Limb (tissue), 2 donors: ENCODE results near the gene FAR2.
A peak's percentile ranks its signal among the peaks of the same experiment; 100 is the strongest.
"Not testable (repeated sequence)": the region's sequence is repeated elsewhere in the genome, so short reads cannot be mapped to it uniquely, and the experiment has no call there.

ENCODE experiments used
- DNase-seq, 2 donors: peaks; one replicate each; pipeline ENCODE4 v3.0.0-alpha.2; 2016; ENCODE audit errors: extremely low spot score in 2 of 2

Gene FAR2

DNA sequence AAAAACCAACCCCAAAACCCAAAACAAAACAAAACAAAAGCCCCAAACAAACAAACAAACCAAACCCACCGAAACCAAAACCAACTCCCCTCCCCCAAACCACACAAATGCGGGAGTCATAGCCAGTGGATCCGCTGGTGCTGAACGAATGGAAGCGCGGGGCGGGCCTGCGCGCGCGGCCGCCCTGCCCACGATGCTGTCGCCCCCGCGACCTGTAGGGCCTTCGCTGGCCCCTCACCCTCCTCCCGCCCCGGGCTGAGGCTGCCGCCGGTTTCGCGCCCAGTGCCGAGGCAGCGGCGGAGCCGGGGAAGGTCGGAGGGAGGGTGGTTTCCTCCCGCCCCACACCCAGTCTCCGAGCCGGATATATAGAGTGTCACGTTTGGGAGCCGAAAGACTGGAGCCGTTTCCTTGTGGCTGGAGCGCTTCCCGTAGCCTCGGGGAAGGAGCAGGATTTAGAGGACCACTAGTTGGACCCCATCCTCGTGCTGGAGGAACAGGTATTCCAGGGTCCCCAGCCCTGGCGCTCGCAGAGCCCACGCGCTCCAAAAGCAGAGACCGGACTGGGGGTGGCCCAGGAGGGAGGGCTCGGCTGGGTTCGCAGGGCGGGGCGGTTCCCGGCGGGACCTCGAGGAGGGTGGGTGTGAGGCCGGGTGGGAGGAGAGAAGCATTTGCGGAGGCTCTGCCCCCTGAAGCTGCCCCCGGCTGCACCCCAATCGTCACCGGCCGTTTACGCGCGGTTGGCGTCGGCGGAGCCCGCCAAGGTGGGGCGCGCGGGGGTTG lies at the start of gene FAR2:
Gene FAR2, plus strand, starts transcription at position 368 of the 780 bp plus-strand sequence. CDS start 121,172 bp downstream, outside the sequence.
- DNase-seq, result peak; percentile 38 to 77

DNA sequence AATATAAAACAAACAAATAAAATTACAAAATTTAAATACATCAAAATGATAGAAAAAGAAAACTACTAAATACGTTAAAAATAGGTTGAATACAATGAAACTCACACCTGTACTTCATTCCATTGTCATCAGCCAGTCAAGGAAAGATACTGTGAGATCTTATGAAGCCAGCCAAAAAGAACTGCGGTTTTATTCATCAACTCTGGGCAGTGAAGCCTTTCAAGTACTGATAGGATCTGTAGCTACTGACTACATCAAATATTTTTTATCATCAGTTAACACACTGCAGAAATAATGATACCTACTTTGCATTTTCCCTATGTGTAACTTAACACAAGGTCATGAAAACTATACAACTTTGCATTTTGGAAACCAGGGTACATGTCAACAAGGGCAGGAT lies 46.3 kb upstream of the FAR2 start:
- no peak for DNase-seq

DNA sequence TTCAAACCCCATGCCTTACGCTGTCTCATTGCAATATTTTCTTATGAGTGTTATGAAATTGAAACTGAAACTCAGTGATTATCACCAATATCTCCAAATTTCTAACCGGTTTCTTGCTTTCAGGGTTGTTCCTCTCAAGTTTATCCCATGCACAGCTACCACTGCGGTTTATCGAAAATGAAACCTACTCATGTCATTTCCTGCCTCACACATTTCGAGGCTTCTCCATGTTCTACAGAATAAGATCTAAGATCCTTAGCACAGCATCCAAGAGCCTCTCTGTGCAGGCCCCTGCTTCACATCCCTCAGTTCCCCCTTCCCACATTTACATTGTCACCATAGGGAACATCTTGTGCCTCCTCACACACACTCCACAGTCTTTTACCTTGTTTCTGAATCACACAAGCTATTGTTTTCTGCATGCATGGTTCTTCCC lies 45.5 kb upstream of the FAR2 start:
- DNase-seq, result no peak

DNA sequence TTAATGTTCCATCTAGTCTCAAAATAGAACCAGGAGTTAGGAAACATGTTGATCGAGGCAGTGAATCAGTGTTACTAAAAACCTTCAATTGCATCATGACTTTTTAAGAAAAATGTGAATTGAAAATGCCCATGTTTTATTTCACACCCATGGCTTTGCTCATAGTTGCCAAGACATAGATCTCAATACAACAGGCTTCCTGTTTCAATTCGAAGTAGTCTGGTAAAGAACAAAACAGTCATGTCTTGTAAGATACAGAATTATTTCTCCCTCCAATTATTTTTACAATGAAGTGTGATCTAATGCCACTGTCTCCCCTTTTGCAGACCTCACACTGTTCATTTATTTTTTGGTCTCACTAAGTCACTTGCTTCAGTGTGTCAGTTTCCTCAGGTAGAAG lies 44.6 kb upstream of the FAR2 start:
- DNase-seq, result no peak

DNA sequence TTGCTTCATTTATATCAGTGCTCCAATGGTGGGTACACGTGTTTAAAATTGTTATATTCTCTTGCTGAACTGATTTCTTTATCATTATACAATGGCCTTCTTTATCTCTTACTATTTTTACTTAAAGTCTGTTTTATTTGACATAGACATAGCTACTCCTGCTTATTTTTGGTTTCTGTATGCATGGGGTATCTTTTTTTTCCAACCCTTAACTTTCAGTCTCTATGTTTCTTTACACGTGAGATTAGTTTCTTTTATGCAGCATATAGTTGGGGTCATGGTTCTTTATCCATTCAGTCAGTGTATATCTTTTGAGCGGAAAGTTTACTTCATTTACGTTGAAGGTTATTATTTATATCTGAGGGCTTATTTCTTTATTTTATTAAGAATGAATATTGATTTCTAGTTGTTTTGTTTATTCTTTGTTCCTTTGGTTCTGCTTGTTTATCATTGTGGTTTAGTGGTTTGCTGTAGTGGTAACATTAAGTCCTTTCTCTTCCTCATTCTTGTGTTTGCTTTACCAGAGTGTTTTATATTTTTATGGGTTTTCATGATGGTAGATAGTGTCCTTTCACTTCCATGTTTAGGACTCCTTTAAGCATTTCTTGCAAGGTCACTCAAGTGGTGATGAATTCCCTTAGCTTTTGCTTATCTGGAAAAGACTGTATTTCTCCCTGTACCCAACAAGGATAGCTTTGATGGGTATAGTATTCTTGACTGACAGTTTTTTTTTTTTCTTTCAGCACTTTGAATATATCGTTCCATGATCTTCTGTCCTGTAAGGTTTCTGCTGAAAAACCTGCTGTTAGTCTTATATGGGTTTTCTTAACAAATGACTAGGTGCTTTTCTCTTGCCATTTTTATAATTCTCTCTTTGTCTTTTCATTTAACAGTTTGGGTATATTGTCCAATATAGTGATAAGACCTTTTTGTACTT lies 38.3 kb upstream of the FAR2 start:
- no peak for DNase-seq

DNA sequence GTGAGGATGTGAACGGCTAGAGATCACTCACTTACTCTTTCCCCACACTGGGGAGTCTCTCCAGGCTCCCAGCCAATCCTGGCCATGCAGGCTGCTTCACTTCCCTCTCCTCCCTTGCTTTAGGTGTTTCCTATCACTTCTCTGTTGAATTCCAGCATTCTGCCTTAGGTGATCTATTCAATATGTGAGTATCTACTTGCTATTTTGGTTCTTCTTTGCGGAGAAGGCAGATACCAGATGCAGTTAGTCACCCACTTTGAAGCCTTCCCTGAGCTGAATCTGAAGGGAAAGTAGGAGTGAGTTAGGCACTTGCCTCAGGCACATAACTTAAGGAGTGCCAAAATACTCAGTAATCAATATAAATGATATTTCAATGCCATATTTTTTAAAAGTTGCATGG lies 36.0 kb upstream of the FAR2 start:
- DNase-seq, result no peak

DNA sequence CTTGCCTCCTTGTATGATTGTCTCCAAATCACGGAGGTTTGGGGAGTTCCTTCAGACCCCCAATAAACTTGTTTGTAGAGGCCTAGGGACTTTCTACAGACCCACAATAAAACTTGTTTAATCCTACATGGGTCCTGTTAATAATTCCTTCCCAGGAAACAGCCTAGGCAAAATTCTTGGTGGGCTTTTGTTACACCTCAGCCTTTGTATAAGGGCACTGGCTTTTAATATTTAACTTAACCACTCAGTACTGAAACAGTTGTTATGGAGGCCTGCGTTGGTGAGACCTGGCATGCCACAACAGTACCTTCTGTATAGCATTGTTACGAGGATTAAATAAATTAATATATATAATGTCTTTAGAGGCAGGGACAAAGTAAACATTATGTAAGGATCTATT lies 32.7 kb upstream of the FAR2 start:
- no peak for DNase-seq

DNA sequence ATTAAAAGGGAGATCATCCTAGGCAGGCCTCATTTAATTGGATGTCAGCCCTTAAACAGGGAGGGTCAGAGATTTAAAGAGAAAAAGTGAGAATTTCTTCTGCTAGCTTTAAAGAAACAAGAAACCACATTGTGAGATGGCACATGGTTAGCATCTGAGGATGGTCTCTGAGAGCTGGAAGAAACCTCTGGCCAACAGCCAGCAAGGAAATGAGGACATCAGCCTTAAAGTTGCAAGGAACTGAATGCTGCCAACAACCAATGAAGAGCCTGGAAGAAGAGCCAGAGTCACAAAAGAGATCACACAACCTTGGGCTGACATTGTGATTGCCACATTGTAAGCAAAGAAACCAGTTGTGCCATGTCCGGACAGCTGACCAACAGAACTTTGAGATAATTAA lies 17.5 kb upstream of the FAR2 start:
- DNase-seq, result no peak

DNA sequence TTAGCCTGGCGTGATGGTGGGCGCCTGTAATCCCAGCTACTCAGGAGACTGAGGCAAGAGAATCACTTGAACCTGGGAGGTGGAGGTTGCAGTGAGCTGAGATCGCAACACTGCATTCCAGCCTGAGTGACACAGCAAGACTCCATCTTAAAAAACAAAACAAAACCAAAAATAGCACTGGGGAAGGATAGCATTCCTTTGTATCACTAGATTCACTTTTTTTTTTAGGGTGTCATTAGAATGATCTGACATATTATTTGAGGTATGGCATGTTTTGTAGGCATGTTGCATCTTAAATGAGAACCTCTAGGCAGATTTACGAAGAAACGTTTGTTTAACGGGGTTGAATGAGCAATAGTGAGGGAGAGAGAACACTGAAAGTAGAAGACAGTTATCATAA lies 16.8 kb upstream of the FAR2 start:
- DNase-seq, result no peak

DNA sequence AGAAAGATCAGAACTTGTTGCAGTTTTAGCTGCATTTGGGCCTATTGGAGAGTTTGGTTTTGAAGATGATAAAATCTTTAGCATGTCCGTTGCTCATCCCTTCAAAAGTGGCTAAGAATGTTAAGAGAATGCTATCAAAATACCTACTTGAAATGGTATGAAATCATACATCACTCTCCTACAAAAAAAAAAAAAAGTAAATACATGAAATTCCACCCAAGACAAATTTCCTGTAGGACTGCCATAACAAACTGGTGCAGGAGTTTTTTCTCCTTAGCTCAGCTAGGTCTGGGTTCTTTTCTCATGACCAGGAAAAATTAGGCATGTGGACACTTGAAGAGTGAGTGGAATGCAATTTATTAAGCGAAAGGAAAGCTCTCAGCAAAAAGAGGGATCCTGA lies 15.9 kb upstream of the FAR2 start:
- DNase-seq, result no peak

DNA sequence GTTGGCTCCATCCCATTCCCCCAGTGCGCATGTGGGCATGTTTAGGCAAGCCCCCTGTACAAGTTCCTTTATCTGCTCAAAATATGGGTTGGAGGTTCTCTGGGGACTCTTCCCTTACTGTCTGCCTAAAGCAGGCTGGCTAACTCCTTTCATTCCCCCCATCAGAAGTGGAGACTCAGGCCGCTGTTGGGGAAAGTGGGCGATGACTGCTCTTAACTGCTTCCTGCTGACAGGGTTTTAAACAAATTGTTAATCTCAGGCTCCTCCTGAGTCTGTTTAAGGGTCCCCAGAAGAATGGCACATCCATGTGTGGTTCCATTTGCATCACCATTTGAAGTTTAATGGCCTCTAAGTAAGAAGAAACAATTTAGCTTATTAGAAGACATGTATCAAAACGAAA lies 15.4 kb upstream of the FAR2 start:
- no peak for DNase-seq

DNA sequence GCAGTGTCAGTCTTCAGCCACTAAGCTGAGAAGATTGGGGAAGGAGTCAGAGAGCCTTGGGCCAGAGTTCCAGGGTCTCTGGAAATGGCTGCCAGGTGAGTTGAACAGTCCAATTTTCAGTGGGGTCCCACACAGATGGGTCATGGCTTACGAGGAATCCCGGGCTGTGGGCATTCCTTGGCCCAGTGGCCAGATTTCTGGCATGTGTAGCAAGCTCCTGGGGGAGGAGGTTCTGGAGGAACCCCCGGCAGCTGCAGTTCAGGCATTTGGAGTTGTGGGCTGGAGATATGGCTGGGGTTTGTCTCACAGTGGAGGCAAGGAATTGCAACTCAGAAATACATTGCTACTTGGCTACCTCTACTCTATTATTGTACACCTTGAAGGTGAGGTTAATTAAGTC lies 10.8 kb upstream of the FAR2 start:
- DNase-seq, result not testable (repeated sequence)

DNA sequence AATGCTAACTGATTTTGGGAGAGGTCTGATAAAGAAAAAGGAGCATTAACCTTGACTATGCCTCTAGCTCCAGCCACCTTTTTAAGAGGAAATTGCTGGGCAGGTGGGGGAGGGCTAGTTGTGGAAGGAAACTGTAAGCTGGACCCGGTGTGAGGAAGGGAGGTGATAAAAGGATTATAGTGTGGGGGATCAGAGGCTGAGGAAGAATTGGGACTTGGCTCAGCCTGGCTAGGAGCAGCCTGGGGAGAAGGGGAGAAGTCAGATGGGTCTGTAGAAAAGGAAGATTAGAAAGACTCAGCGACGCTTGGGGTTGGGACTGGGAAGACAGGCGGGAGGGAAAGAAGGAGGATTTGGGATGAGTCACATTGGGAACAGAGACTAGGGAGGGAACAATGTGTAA lies 10.2 kb upstream of the FAR2 start:
- DNase-seq, result not testable (repeated sequence)

DNA sequence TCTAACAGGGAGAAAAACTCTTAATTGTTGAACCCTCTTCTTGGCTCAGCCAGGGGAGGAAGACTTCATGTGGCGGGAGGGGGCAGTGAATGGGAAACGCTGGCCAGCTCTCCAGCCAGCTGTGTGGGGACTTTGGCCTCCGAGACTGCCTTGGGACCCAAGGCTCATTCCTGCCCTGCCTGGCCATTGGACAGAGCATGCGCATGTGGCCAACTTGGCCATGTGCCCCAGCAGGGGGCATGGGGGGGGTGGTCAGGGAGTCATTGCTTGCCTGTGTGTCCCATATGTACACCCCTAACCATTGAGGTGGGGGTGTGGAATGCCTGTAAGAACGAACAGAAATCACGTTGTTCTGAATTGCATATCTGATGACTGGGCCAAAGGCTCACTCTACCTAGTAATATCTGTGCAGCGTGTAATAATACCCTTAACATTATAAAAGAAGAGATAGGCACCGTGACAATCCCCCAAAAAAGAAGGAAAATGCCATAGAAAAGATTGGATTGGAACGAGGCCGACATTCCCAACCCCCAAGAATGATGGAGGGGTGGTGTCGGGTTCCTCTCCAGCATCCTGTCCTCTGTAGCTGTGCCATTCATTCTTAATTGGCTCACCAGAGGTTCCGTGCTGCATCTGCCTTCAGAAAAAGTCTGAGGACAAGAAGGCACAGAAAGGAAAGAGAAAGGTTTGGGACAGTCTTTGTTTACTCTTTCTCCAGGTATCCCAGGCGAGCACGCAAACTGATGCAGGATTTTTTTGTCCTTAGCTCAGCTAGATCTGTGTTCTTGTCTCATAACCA lies 3.5 kb upstream of the FAR2 start:
- no peak for DNase-seq

DNA sequence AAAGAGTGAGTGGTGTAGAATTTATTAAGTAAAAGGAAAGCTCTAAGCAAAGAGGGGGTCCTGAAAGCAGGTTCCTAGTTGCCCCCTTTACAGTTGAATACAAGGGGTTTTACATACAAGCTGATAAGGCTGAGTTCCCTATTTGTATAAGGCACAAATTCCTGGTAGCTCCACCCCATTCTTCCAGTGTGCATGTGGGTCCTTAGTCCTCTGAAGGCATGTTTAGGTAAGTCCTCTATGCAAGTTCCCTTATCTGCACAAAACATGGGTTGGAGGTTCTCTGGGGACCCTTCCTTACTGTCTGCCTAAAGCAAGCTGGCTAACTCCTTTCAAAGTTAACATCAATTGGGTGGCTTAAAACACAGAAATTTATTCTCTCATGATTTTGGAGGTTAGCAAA lies 2.9 kb upstream of the FAR2 start:
- DNase-seq, result no peak

DNA sequence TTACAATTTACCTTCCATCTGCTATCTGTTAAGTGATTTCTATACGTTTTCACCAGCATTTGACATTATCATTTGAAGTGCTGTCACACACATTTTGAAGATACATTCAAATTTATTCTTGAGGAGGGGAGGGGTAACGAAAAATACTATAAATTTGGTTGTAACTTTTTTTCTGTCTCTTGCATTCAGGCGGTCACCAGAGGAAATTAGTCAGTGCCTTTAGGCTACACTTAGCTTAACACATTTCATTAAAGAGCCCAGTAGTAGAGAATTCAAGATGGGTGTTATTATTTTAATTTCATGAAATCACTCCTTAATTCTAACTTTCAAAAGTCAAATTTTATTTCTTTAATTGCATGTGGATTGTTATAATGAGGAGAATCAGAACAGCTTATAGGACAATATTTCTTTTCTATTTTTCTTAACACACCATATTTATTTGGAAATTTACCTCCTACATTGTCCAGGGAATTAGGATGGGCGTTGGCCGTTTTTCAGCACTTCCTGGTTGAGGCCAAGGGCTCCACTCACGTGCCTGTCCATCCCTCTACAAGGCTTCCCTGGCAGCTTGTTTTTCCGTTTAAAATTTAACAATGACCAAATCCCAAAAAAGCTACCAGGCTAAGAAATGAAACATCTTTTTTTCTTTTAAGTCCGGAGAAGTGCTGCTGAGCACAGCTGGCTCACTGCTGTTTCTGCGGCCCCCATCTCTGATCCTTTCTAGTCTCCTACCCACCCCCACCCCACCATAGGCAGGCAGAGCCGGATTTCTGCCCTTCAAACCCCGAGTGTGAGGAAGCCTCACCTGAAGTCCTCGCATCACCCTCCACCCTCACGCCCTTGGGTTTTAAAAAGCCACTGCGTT lies 1.1 kb upstream of the FAR2 start:
- DNase-seq, result no peak

DNA sequence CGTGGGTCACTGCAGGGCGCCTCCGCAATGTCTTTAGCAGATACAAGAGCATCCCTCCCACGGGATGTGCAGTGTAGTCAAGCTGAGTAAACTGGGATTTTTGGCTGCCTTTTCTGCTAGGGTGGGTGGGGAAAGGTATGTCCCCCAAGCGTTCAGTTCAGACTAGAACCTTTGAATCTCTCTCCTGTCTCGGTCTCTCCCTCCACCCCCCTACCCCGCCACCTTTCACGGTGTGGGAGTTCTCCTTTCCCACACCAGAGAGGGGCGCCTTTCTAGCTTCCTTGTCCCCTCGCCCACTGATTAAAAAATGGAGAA lies 525 bp upstream of the FAR2 start:
- DNase-seq, result peak in 1 of 2 donors; percentile 63

DNA sequence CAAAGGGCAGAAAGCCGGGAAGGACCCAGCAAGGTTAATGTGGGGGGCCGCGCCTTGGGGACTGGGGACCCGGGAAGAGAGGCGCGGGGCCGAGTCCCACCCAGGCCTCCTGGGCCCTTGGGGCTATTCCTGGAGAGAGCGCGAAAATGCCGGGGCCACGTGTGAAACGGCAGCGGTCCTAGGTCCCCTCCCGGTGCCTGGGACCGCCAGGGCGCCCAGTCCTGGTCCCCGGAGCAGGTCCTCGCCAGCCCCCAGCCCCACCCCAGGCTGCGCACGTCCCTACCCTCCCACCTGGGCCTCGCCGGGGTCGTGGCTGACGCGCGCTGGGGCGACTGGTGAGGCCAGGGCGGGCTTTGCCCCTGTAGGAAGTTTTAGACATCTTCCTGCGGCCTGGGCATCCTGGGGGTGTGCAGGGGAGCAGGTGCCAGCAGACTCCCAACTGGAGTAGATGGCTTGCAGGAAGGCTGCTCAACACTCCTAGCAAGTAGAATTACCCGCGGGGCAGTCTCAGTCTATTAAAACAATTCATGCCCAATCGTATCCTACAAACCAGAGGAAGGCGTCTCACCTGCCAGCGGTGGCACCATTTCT lies 708 bp downstream of the FAR2 start:
- peak in 1 of 2 donors; percentile 44 for DNase-seq

DNA sequence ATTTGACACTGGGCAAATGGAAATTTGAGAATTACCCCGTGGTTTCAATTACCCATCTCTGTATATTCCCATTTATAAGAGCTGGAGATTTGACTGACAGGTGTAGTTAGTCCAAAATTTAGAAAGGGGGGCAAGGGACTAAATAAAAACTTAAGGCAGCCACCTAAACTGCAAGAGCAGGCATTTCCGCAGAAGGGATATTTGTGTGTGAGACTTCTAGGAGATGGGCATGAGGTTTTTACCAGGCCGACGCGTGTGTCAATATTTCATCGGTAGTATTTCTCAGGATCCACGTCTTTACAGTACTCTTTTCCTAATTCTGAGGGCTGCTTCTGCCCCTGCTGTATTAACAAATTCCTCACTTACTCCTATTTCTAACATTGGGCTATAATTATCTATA lies 1.4 kb downstream of the FAR2 start:
- no peak for DNase-seq

DNA sequence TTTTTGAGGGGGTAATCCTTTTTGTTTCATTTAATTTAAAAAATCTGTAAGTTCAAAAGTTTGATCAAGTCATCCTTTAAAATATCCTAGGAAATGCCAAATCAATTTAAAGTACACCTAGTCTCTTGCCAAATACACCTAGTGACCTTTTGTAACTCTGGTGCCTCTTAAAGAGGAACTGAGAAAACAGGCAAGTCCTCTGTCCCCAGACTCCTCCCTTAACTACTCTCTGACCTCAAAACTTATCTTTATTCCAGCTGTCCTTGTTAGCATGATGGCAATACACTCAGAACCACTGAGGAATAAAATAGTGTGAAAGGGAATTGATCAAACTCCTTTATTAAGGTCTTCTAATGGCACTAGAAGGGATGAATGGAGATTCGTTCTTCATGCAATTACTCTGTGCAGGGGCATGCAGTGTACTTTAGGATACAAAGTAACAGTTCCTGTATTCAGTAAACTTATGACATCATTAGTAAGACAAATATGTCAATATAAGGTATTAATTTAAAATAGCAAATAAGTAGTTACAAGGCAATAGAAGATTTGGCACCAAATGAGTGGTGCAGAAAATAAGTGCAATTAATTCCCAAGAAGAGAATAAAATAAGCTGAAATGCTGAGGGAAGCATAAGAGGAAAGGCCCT lies 3.3 kb downstream of the FAR2 start:
- no peak for DNase-seq
